Thyroid gland (tissue), 4 donors: Measurements from ENCODE around the gene POLK. TPM values are rescaled to one million over a fixed set of nuclear protein-coding genes. Genes with fewer than 3 reads are reported as not detected.
"Not testable (repeated sequence)": the region's sequence is repeated elsewhere in the genome, so short reads cannot be mapped to it uniquely, and the experiment has no call there.

Experiments used
- DNase-seq, 2 donors: peaks; one replicate each; pipeline ENCODE4 v3.0.0-alpha.2; 2019
- H3K27ac ChIP-seq, 3 donors: fragments of 200-600 bp; sonication (generic); 1 replicate in 2 of 3; 2 replicates in 1 of 3; pipeline ENCODE4 v1.5.1; 2016 to 2019; ENCODE audit warnings: mild to moderate bottlenecking in 1 of 3, moderate library complexity in 1 of 3
- H3K27me3 ChIP-seq: fragments of 200-600 bp; sonication (generic); one replicate; pipeline ENCODE4 v1.5.1; 2019
- H3K36me3 ChIP-seq, 2 donors: fragments of 200-600 bp; sonication (generic); one replicate each; pipeline ENCODE4 v1.5.1; 2016 to 2019
- H3K4me1 ChIP-seq, 2 donors: fragments of 200-600 bp; sonication (generic); one replicate each; pipeline ENCODE4 v1.5.1; 2017 to 2019
- H3K4me3 ChIP-seq, 3 donors: fragments of 200-600 bp; sonication (generic); replicated peaks in 1 of 3; 1 replicate in 2 of 3; 2 replicates in 1 of 3; pipeline ENCODE4 v1.5.1; 2016; ENCODE audit warnings: mild to moderate bottlenecking in 1 of 3
- H3K9me3 ChIP-seq: fragments of 200-600 bp; sonication (generic); one replicate; pipeline ENCODE4 v1.5.1; 2017
- POLR2A ChIP-seq, 2 donors: fragments of 450-650 bp; IDR thresholded peaks; one replicate each; pipeline ENCODE4 v1.6.1; 2017; ENCODE audit warnings: antibody characterized with exemption in 2 of 2, mild to moderate bottlenecking in 2 of 2, moderate library complexity in 1 of 2
- WGBS, 2 donors: methylation state at CpG; one replicate each; pipeline ENCODE4 v1.1.5; 2017; 5-methylcytosine and 5-hydroxymethylcytosine counted together
- intact Hi-C: fragments of 100-400 bp; cut with DNase I; formaldehyde crosslinking; loops from one replicate; pipeline ENCODE4 v1.15.1; 2023
- total RNA-seq, 4 donors: library from RNA; depleted of rRNA; stranded (reverse); fragments of >200 nt; gene quantifications; one replicate each; pipeline ENCODE4 v1.2.3, GENCODE V29; 2016
- TF ChIP-seq, protein P1 (sequence below), 6 experiments: fragments of 200-600 bp in 3 of 6; fragments of 450-650 bp in 3 of 6; sonication (generic) in 3 of 6; IDR thresholded peaks; one replicate each; pipeline ENCODE4 v1.5.1; 2016 to 2019; ENCODE audit warnings: antibody characterized with exemption in 6 of 6, mild to moderate bottlenecking in 2 of 6, inconsistent platforms in 1 of 6, moderate library complexity in 1 of 6

POLK gene
- total RNA-seq, 4 donors from 2014 or later, result 49.8 to 74.5 (median 63.3) TPM

DNA sequence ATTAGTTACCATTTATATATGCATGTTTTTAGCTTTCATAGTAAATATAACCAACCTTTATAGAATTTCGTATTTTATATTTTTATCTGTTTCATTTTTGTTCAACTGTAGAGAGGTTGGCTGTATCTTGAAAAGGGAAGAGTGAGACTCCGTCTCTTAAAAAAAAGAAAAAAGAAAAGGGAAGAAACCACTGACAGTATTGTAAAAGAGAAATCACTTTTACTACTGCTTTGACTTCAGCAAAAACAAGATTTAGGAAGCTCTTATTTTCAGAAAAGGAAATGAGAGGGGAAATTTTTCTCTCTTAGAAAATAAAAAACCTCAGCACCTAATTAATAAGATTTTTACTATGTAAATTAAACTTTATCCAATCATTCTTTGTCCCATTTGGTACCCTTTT lies 14.4 kb downstream of the POLK start:
- H3K36me3 ChIP-seq, result no peaks in the 10 kb centered on the region
- no peak overlapping the region for H3K27ac ChIP-seq
- H3K27me3 ChIP-seq, result no peaks in the 10 kb centered on the region
- TF ChIP-seq, protein P1, sequence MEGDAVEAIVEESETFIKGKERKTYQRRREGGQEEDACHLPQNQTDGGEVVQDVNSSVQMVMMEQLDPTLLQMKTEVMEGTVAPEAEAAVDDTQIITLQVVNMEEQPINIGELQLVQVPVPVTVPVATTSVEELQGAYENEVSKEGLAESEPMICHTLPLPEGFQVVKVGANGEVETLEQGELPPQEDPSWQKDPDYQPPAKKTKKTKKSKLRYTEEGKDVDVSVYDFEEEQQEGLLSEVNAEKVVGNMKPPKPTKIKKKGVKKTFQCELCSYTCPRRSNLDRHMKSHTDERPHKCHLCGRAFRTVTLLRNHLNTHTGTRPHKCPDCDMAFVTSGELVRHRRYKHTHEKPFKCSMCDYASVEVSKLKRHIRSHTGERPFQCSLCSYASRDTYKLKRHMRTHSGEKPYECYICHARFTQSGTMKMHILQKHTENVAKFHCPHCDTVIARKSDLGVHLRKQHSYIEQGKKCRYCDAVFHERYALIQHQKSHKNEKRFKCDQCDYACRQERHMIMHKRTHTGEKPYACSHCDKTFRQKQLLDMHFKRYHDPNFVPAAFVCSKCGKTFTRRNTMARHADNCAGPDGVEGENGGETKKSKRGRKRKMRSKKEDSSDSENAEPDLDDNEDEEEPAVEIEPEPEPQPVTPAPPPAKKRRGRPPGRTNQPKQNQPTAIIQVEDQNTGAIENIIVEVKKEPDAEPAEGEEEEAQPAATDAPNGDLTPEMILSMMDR (IDR thresholded peaks at IDR 0.05), result no peak
- TF ChIP-seq POLR2A (IDR thresholded peaks at IDR 0.05), result no peak
- H3K4me1 ChIP-seq, result no peaks in the 10 kb centered on the region
- no peak overlapping the region for H3K4me3 ChIP-seq
- DNase-seq, result no peak
- WGBS, 2 donors, result 85 to 87% methylated on average over 2 of the region's 2 CpGs
- intact Hi-C loops, result no loop called here
- no peaks in the 10 kb centered on the region for H3K9me3 ChIP-seq

DNA sequence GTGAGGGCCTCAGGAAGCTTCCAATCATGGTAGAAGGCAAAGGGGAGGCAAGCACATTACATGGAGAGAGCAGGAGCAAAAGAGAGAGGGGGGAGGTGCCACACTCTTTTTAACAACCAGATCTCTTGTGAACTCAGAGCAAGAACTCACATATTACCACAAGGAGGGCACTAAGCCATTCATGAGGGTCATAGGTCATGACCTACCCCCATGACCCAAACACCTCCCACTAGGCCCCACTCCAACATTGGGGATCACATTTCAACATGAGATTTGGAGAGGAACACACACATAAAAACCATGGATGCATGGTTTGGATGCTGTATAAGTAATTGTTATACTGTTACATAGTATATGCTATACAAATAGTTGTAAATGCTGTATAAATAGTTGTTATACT lies 17.5 kb downstream of the POLK start:
- no peak for DNase-seq
- intact Hi-C loops, result no loop called here
- H3K9me3 ChIP-seq, result no peaks in the 10 kb centered on the region

DNA sequence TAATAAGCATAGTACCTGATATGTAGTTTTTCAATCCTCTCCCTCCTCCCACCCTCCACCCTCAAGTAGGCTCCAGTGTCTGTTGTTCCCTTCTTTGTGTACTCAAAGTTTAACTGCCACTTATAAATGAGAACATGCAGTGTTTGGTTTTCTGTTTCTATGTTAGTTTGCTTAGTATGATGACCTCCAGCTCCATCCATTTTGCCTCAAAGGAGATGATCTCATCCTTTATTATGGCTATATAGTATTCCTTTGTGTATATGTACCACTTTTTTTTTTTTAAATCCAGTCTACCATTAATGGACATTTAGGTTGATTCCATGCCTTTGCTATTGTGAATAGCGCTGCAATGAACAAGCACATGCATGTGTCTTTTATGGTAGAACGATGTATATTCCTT lies 20.5 kb downstream of the POLK start:
- no peak for DNase-seq
- H3K4me3 ChIP-seq, result no peak overlapping the region
- H3K9me3 ChIP-seq, result peaks cover 4% of the 10 kb centered on the region
- H3K27ac ChIP-seq, result no peak overlapping the region
- 98% methylated on average over 2 of the region's 2 CpGs for WGBS, 2 donors
- no peak for TF ChIP-seq POLR2A (IDR thresholded peaks at IDR 0.05)
- TF ChIP-seq, protein P1 (IDR thresholded peaks at IDR 0.05), result no peak
- peaks cover 0 to 10% of the 10 kb centered on the region in 2 donors for H3K4me1 ChIP-seq
- intact Hi-C loops, result no loop called here
- H3K27me3 ChIP-seq, result no peaks in the 10 kb centered on the region
- H3K36me3 ChIP-seq, result no peaks in the 10 kb centered on the region

More for the DNA sequence above, 17.5 kb downstream of the POLK start:
- no peak overlapping the region for H3K4me3 ChIP-seq
- TF ChIP-seq POLR2A (IDR thresholded peaks at IDR 0.05), result no peak
- no peaks in the 10 kb centered on the region for H3K36me3 ChIP-seq
- no peaks in the 10 kb centered on the region for H3K27me3 ChIP-seq
- no peak overlapping the region for H3K27ac ChIP-seq
- no peaks in the 10 kb centered on the region for H3K4me1 ChIP-seq

DNA sequence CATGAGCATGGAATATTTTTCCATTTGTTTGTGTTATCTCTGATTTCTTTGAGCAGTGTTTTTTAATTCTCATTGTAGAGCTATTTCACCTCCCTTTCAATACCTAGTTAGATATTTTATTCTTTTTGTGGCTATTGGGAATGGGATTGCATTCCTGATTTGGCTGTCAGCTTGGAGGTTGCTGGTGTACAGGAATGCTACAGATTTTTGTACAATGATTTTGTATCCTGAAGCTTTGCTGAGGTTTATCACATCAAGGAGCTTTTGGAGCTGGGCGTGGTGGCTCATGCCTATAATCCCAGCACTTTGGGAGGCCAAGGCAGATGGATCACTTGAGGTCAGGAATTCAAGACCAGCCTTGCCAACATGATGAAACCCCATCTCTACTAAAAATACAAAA lies 22.0 kb downstream of the POLK start:
- DNase-seq, H3K9me3 ChIP-seq, H3K4me3 ChIP-seq, intact Hi-C loops, H3K36me3 ChIP-seq, H3K27me3 ChIP-seq, H3K27ac ChIP-seq: not testable (repeated sequence)
- peaks cover 0 to 10% of the 10 kb centered on the region in 2 donors for H3K4me1 ChIP-seq
- 94 to 100% methylated on average over 1 of the region's 1 CpG for WGBS, 2 donors

DNA sequence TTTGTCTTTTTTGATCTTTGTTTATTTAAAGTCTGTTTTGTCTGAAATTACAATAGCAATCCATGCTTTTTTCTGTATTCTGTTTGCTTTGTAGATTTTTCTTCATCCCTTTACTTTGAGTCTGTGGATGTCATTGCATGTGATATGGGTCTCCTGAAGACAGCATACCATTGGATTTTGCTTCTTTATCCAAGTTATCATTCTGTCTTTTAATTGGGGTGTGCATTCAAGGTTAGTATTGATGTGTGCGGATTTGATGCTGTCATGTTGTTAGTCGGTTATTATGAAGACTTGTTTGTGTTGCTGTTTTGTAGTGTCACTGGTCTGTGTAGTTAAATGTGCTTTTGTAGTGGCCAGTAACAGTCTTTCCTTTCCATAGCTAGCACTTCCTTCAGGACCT lies 23.0 kb downstream of the POLK start:
- no peak for TF ChIP-seq POLR2A (IDR thresholded peaks at IDR 0.05)
- TF ChIP-seq, protein P1 (IDR thresholded peaks at IDR 0.05), result no peak
- no peaks in the 10 kb centered on the region for H3K27me3 ChIP-seq
- no peak for DNase-seq
- no peak overlapping the region for H3K27ac ChIP-seq
- intact Hi-C loops, result no loop called here
- H3K4me1 ChIP-seq, result peaks cover 3 to 10% of the 10 kb centered on the region in 2 donors
- WGBS, 2 donors, result 96 to 98% methylated on average over 2 of the region's 2 CpGs
- H3K4me3 ChIP-seq, result no peak overlapping the region
- peaks cover 4% of the 10 kb centered on the region for H3K9me3 ChIP-seq
- H3K36me3 ChIP-seq, result no peaks in the 10 kb centered on the region

DNA sequence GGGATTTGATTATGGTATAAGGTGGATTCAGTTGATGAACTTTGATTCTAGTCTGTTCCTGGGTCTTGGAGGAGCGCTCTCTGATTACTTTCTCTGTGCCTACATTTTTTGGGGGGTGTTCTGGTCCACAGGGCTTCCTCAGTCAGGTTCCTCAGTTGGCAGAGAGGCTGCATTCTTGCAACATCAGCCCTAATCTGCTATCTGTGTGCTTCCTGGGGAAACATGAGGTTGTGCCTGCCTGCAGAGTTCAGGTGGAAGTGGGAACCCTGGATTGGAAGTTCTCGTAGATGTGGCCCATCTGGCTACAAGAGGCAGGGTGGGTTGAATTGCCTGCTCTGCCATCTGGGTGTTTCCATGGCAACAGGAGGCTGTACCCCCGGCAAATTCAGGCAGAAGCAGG lies 24.5 kb downstream of the POLK start:
- peaks cover 4% of the 10 kb centered on the region for H3K9me3 ChIP-seq
- H3K36me3 ChIP-seq, result no peaks in the 10 kb centered on the region
- H3K27ac ChIP-seq, result no peak overlapping the region
- WGBS, 2 donors, result 78 to 95% methylated on average over 1 to 2 of the region's 3 CpGs
- intact Hi-C loops, result no loop called here
- peaks cover 3 to 10% of the 10 kb centered on the region in 2 donors for H3K4me1 ChIP-seq
- no peak overlapping the region for H3K4me3 ChIP-seq
- no peak for DNase-seq
- no peak for TF ChIP-seq POLR2A (IDR thresholded peaks at IDR 0.05)
- TF ChIP-seq, protein P1 (IDR thresholded peaks at IDR 0.05), result no peak
- no peaks in the 10 kb centered on the region for H3K27me3 ChIP-seq
